Duodenal mucosa (tissue), 2 donors: ENCODE results near the gene GET3.

ENCODE experiments used
- H3K27ac ChIP-seq: one replicate; pipeline ENCODE4 v1.7.0; 2013; ENCODE audit warnings: low read depth, low read length
- H3K27me3 ChIP-seq, 2 donors: one replicate each; pipeline ENCODE4 v1.7.0; 2013; ENCODE audit warnings: low read length in 2 of 2, control low read depth in 1 of 2; ENCODE audit not compliant: insufficient read depth in 2 of 2, control insufficient read depth in 1 of 2
- H3K36me3 ChIP-seq, 2 donors: one replicate each; pipeline ENCODE4 v1.7.0; 2013; ENCODE audit warnings: low read length in 2 of 2, control low read depth in 1 of 2; ENCODE audit not compliant: insufficient read depth in 2 of 2, control insufficient read depth in 1 of 2
- H3K4me1 ChIP-seq, 2 donors: one replicate each; pipeline ENCODE4 v1.7.0; 2013; ENCODE audit warnings: low read length in 2 of 2, control low read depth in 1 of 2; ENCODE audit not compliant: insufficient read depth in 2 of 2, control insufficient read depth in 1 of 2
- H3K4me3 ChIP-seq, 2 donors: one replicate each; pipeline ENCODE4 v1.7.0; 2013; ENCODE audit warnings: low read length in 2 of 2, low read depth in 1 of 2
- H3K9ac ChIP-seq, 2 donors: one replicate each; pipeline ENCODE4 v1.7.0; 2013; ENCODE audit warnings: low read length in 2 of 2, low read depth in 1 of 2
- H3K9me3 ChIP-seq, 2 donors: one replicate each; pipeline ENCODE4 v1.7.0; 2013; ENCODE audit warnings: low read length in 2 of 2, control low read depth in 1 of 2; ENCODE audit not compliant: control insufficient read depth in 1 of 2

The GET3 gene

DNA sequence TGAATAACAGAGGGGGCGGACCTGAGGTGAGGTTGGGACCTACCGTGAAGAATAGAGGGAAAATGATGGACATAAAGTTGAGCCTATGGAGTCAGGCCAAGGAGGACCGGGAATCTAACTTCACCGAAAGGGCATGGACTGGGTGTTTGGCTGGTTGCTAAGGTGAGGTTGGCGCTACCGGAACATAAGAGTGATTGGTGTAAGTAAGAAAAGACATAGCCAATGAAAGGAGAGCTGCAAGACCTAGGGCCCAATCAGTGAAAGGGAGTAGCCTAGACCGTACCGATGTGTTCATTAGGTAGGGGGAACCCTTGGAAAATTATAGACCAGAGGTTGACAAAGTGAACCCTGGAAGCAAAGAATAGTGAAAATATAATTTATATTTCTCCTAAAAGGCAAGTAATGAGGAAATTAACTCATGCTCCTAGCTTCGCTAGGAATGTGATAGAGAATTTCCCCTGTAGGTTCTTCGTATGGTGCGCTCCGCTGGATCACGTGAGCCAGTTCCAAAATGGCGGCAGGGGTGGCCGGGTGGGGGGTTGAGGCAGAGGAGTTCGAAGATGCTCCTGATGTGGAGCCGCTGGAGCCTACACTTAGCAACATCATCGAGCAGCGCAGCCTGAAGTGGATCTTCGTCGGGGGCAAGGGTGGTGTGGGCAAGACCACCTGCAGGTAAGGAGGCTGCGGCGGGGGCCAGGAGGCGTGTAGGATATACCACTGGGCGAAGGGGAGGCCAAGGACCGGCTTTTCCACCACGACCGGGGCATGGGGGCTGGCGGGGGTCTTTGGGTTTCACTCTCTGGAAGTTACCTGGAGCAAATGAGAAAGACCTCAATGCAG, at the start of gene GET3:
GET3 (plus strand) TSS at position 503 of the 840 bp plus-strand sequence; CDS start at position 512, 9 bp downstream.
- Histone ChIP-seq H3K27me3 (no peaks in the 10 kb centered on the region), H3K27ac (peak within 1 kb of the TSS; percentile 61), H3K4me1 (peaks cover 19 to 31% of the 10 kb centered on the region in 2 donors), H3K9ac (peak within 1 kb of the TSS; percentile 71 to 82), H3K9me3 (no peaks in the 10 kb centered on the region), H3K36me3 (peaks cover 0 to 13% of the 10 kb centered on the region in 2 donors), H3K4me3 (peak within 1 kb of the TSS; percentile 98 to 99)

GRCh38 chr19:12689012-12689411, 48.3 kb upstream of the GET3 start:
- Histone ChIP-seq H3K36me3 (peaks cover 0 to 3% of the 10 kb centered on the region in 2 donors), H3K9ac (no peak overlapping the region), H3K4me1 (no peaks in the 10 kb centered on the region), H3K4me3 (no peak overlapping the region), H3K9me3 (no peaks in the 10 kb centered on the region), H3K27me3 (no peaks in the 10 kb centered on the region), H3K27ac (no peak overlapping the region)

GRCh38 chr19:12689581-12690216, 47.6 kb upstream of the GET3 start:
- Histone ChIP-seq H3K9ac (no peak overlapping the region), H3K27ac (no peak overlapping the region), H3K36me3 (peaks cover 0 to 3% of the 10 kb centered on the region in 2 donors), H3K27me3 (no peaks in the 10 kb centered on the region), H3K9me3 (no peaks in the 10 kb centered on the region), H3K4me1 (no peaks in the 10 kb centered on the region), H3K4me3 (no peak overlapping the region)

GRCh38 chr19:12692960-12693359, 44.3 kb upstream of the GET3 start:
- H3K9me3 ChIP-seq: no peaks in the 10 kb centered on the region
- H3K4me3 ChIP-seq: no peak overlapping the region
- peaks cover 0 to 3% of the 10 kb centered on the region in 2 donors for H3K36me3 ChIP-seq
- H3K9ac ChIP-seq: no peak overlapping the region
- H3K27ac ChIP-seq: no peak overlapping the region
- H3K27me3 ChIP-seq: no peaks in the 10 kb centered on the region
- peaks cover 12 to 15% of the 10 kb centered on the region in 2 donors for H3K4me1 ChIP-seq

DNA sequence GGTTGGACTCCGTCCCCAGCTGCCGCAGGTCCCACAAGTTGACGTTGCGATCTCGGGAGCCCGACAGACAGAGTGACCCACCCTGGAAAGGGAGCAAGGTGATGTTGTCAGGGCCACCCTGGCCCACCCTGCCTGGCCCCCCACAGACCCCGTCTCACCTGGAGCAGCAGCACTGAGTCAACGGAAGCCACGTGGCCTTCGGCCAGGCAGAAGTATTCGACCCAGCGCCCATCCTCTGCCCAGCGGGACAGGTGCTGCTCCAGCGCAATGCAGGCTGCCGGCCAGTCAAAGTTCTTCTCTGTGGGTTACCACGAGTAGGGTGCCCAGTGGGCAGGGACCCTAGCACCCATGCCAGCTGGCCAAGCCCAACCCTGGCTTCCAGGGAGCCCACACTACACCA, 42.7 kb upstream of the GET3 start:
- Histone ChIP-seq H3K9ac (no peak overlapping the region), H3K27me3 (no peaks in the 10 kb centered on the region), H3K4me3 (no peak overlapping the region)

DNA sequence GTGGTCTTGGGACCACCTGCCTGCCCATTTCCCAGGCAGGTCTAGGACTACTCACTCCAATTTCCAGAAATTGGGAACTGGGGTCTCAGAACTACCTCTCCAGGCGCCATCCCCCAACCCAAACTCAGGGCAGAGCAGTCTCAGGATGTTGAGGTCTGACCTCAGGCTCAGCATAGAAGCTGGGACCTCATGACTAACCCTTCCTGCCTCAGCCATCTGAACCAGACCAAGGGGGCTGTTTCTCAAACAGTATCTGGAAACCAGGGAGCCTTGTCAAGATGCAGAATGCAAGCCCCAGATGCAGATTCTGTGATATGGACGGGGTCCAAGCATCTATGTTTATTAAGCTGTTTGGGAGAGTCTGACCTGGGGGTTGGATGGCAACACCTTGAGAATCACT, 42.2 kb upstream of the GET3 start:
- no peaks in the 10 kb centered on the region for H3K27me3 ChIP-seq
- peaks cover 0 to 4% of the 10 kb centered on the region in 2 donors for H3K36me3 ChIP-seq
- peak overlapping the region in 1 of 2 donors; percentile 91 for H3K4me3 ChIP-seq
- no peak overlapping the region for H3K9ac ChIP-seq
- no peak overlapping the region for H3K27ac ChIP-seq
- H3K4me1 ChIP-seq: peaks cover 12 to 15% of the 10 kb centered on the region in 2 donors
- H3K9me3 ChIP-seq: no peaks in the 10 kb centered on the region

More for the DNA sequence above, 42.7 kb upstream of the GET3 start:
- Histone ChIP-seq H3K4me1 (peaks cover 12 to 15% of the 10 kb centered on the region in 2 donors), H3K36me3 (peaks cover 0 to 3% of the 10 kb centered on the region in 2 donors), H3K9me3 (no peaks in the 10 kb centered on the region), H3K27ac (no peak overlapping the region)

- H3K9ac ChIP-seq: peak overlapping the region; percentile 47 to 83
Measured at GRCh38 chr19:12695514-12695913, 41.8 kb upstream of the GET3 start.

DNA sequence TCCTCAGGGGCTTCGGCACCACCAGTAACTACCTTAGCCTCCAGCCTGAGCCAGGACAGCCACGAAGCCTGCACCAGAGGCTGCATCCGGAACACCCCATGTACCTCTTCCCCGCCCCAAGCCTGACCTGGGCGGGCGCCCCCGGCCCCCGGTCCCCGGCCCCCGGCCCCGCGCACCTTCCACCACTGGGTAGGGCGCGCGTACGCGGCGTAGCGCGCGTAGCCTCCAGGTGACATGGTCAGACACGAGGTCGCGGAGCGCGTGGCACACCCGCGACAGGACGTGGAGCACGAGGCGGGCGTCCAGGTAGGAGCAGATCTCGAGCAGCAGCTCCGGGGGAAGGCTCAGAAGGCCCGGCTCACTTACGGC, 41.3 kb upstream of the GET3 start:
- Histone ChIP-seq H3K4me1 (peaks cover 12 to 15% of the 10 kb centered on the region in 2 donors), H3K9me3 (no peaks in the 10 kb centered on the region), H3K27me3 (no peaks in the 10 kb centered on the region), H3K27ac (no peak overlapping the region), H3K9ac (peak overlapping the region; percentile 83 to 86), H3K36me3 (peaks cover 1 to 11% of the 10 kb centered on the region in 2 donors), H3K4me3 (peak overlapping the region; percentile 91 to 98)

More at GRCh38 chr19:12695514-12695913, 41.8 kb upstream of the GET3 start:
- Histone ChIP-seq H3K4me1 (peaks cover 12 to 15% of the 10 kb centered on the region in 2 donors), H3K36me3 (peaks cover 0 to 6% of the 10 kb centered on the region in 2 donors), H3K4me3 (peak overlapping the region; percentile 91 to 98), H3K9me3 (no peaks in the 10 kb centered on the region), H3K27ac (no peak overlapping the region), H3K27me3 (no peaks in the 10 kb centered on the region)

GRCh38 chr19:12696366-12697335, 40.6 kb upstream of the GET3 start, which contains the start of gene FBXW9:
TSS of gene FBXW9 (minus strand) at chr19:12696631. CDS start at chr19:12696581, 50 bp downstream.
- Histone ChIP-seq H3K4me3 (peak within 1 kb of the TSS; percentile 91 to 98), H3K27ac (peak within 1 kb of the TSS; percentile 79), H3K9ac (peak within 1 kb of the TSS; percentile 83 to 86), H3K4me1 (peaks cover 12 to 15% of the 10 kb centered on the region in 2 donors), H3K27me3 (no peaks in the 10 kb centered on the region), H3K36me3 (peaks cover 5 to 18% of the 10 kb centered on the region in 2 donors), H3K9me3 (no peaks in the 10 kb centered on the region)
